ENCODE measurements around the gene PRKN.

GRCh38 chr6:162710936-162711335 is 16.6 kb downstream of the PRKN start:
- no peak for TF ChIP-seq EZH2 (IDR thresholded peaks at IDR 0.05)
- no peak for TF ChIP-seq EZH2phosphoT487 (IDR thresholded peaks at IDR 0.05)

Data from neural progenitor cell (in vitro differentiated cells).